SHP77 treated with DMSO at 0.1 percent for 48 hours (cell line): Measurements from ENCODE around the gene SLC1A5.

Source experiments
- DNase-seq: peaks from one replicate; lab custom pipeline; 2025; lab: John Stamatoyannopoulos, UW

Gene SLC1A5

GRCh38 chr19:46725036-46725820 is 63.2 kb downstream of the SLC1A5 start:
- DNase-seq = no peak
